Measurements from ENCODE around the gene TSBP1. TPM values are rescaled to one million over a fixed set of nuclear protein-coding genes. Genes with fewer than 3 reads are reported as not detected.

TSBP1 gene
- total RNA-seq, 4 donors from 2014 or later = not detected

DNA sequence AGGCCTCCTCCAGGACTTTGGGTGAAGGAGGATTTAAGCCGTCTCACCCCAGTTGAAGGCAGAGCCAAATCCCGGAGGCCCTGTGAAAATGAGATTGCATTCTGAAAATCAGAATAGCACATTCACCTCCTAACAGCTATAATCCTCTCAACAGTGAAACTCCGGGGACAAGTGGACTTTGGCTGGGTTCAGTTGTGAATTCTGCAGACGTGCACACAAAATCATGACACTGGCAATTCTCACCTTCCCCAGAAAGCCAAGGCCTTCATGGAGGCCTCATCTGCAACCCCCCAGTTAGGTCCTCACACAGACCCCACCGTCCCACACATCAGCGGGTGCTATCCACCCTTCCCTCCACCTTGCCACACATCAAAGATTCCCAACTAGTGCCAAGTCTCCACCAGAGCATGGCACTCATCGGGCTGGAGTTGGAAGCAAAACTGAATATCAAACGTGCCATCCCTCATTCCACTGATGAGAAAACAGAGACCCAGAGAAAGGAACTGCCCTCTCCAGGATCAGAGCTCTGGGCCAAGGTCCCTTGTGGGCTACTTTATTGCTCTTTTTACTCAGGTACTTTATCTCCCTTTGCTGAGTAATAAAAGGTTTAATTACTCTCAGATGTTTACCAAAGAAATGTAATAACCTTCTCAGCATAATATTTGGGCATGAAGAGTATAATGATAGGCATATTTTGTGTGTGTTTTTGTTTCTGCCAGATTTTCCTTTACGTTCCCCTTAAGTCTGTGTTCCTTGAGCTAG lies 40.0 kb upstream of the TSBP1 start:
- peaks cover 0 to 5% of the 10 kb centered on the region in 2 donors for H3K27me3 ChIP-seq
- DNase-seq = no peak
- no peaks in the 10 kb centered on the region for H3K36me3 ChIP-seq
- TF ChIP-seq, protein P1, sequence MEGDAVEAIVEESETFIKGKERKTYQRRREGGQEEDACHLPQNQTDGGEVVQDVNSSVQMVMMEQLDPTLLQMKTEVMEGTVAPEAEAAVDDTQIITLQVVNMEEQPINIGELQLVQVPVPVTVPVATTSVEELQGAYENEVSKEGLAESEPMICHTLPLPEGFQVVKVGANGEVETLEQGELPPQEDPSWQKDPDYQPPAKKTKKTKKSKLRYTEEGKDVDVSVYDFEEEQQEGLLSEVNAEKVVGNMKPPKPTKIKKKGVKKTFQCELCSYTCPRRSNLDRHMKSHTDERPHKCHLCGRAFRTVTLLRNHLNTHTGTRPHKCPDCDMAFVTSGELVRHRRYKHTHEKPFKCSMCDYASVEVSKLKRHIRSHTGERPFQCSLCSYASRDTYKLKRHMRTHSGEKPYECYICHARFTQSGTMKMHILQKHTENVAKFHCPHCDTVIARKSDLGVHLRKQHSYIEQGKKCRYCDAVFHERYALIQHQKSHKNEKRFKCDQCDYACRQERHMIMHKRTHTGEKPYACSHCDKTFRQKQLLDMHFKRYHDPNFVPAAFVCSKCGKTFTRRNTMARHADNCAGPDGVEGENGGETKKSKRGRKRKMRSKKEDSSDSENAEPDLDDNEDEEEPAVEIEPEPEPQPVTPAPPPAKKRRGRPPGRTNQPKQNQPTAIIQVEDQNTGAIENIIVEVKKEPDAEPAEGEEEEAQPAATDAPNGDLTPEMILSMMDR (IDR thresholded peaks at IDR 0.05) = no peak
- TF ChIP-seq POLR2A (IDR thresholded peaks at IDR 0.05) = no peak
- no peak overlapping the region for H3K4me3 ChIP-seq
- no peaks in the 10 kb centered on the region for H3K4me1 ChIP-seq
- no peak overlapping the region for H3K27ac ChIP-seq
- intact Hi-C loops (cut with DNase I; ENCODE audit: low total_unique reads) = loop anchor here (10.0 kb wide), 1 partner anchor 383 kb away; no protein-coding TSS in a partner anchor
- H3K9me3 ChIP-seq = no peaks in the 10 kb centered on the region

DNA sequence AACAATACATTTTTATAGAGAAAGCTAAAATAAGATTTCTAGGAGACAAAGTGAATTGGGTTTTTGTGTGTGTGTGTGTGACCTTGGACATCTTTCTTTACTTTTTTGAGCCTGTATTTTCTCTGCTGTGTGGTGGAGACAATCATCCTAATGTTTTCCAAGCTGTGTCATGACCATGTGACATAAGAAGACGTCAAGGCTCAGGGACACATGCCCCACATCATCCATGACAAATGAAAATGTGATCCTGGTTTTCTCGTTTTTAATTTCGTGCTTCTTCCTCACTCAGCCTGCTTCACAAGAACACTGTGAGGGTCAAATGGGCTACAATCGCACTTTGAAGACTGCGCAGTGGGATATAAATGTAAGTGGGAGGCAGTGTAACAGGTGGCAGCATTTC lies 39.2 kb upstream of the TSBP1 start:
- intact Hi-C loops (cut with DNase I; ENCODE audit: low total_unique reads) = loop anchor here (10.0 kb wide), 1 partner anchor 384 kb away; no protein-coding TSS in a partner anchor
- no peak for TF ChIP-seq POLR2A (IDR thresholded peaks at IDR 0.05)
- TF ChIP-seq, protein P1 (IDR thresholded peaks at IDR 0.05) = no peak
- no peak for DNase-seq
- Histone ChIP-seq H3K4me1 (no peaks in the 10 kb centered on the region), H3K4me3 (no peak overlapping the region), H3K27ac (no peak overlapping the region), H3K27me3 (peaks cover 0 to 12% of the 10 kb centered on the region in 2 donors), H3K9me3 (no peaks in the 10 kb centered on the region), H3K36me3 (no peaks in the 10 kb centered on the region)

DNA sequence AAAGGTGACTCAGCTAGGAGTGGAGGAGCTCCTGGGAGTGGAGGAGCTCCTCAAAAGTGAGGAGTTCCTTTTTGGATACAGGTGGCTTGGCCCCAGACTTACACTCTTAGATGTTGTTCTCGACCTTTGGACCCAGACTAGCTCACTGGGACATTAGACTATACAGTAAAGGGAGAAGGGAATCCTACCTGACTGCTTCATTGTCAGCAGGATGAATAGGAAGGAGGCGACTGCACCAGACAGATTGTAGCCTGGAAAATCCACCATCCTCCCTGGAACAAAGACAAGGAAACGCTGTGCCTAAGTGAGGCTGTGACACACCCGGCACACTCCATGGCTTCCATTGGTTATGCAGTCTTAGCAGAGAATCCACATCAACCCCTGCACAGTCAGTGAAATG lies 35.2 kb upstream of the TSBP1 start, which contains the start of gene BTNL2:
BTNL2 (minus strand) TSS at position 325 of the 400 bp plus-strand sequence; CDS start at position 267, 58 bp downstream.
- H3K36me3 ChIP-seq = no peaks in the 10 kb centered on the region
- peaks cover 0 to 12% of the 10 kb centered on the region in 2 donors for H3K27me3 ChIP-seq
- H3K4me3 ChIP-seq = no peak within 1 kb of the TSS
- TF ChIP-seq POLR2A (IDR thresholded peaks at IDR 0.05) = no peak
- TF ChIP-seq, protein P1 (IDR thresholded peaks at IDR 0.05) = no peak
- H3K4me1 ChIP-seq = no peaks in the 10 kb centered on the region
- H3K27ac ChIP-seq = no peak within 1 kb of the TSS
- intact Hi-C loops (cut with DNase I; ENCODE audit: low total_unique reads) = no loop called here
- no peaks in the 10 kb centered on the region for H3K9me3 ChIP-seq
- no peak for DNase-seq

DNA sequence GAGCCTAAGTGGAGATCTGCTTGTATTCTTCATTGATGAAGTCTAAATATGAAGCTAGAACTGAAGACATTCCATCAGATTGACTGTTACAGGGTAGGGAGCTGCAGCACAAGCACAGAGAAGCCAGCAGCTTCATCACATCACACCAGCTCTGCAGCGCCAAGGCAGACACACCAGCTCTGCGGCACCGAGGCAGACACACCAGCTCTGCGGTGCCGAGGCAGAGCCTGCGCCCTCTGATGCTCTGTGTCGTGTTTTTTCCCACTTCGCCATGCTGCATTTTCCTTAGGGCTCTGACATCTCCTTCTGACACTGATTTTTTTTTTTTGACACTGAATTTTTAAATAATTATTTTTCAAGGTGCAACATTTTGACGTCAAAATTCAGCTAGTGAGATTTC lies 34.5 kb upstream of the TSBP1 start:
- TF ChIP-seq, protein P1 (IDR thresholded peaks at IDR 0.05) = no peak
- DNase-seq = no peak
- Histone ChIP-seq H3K4me1 (no peaks in the 10 kb centered on the region), H3K27me3 (peaks cover 0 to 12% of the 10 kb centered on the region in 2 donors), H3K9me3 (no peaks in the 10 kb centered on the region), H3K27ac (no peak overlapping the region), H3K4me3 (no peak overlapping the region), H3K36me3 (no peaks in the 10 kb centered on the region)
- intact Hi-C loops (cut with DNase I; ENCODE audit: low total_unique reads) = no loop called here

DNA sequence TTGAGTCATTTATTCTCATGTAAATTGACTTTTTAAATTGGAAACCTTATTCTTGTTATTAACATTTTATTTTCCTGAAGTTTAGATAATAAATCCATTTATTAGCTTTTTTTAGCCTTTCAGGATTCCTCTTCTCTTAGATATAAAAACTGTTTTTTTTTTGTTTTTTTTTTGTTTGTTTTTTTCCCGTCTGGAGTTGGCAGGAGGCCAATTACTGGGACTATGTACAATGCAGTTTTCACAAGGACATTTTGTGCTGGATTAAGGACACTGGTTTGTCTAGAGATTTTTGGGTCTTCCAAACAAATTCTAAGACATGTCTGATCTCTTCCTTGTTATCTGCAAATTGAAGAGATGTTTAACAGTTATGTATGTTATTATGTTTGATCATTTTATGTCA lies 34.0 kb upstream of the TSBP1 start:
- intact Hi-C loops (cut with DNase I; ENCODE audit: low total_unique reads) = no loop called here
- no peak overlapping the region for H3K27ac ChIP-seq
- H3K4me1 ChIP-seq = no peaks in the 10 kb centered on the region
- H3K4me3 ChIP-seq = no peak overlapping the region
- TF ChIP-seq, protein P1 (IDR thresholded peaks at IDR 0.05) = no peak
- no peak for TF ChIP-seq POLR2A (IDR thresholded peaks at IDR 0.05)
- no peaks in the 10 kb centered on the region for H3K9me3 ChIP-seq
- H3K27me3 ChIP-seq = peaks cover 0 to 12% of the 10 kb centered on the region in 2 donors
- no peaks in the 10 kb centered on the region for H3K36me3 ChIP-seq
- DNase-seq = no peak
